ENCODE measurements around the gene PEAK1. TPM values are rescaled to one million over a fixed set of nuclear protein-coding genes. Genes with fewer than 3 reads are reported as not detected.

The PEAK1 gene
- total RNA-seq, 1 donor from 2014 or later = 99.7 TPM

DNA sequence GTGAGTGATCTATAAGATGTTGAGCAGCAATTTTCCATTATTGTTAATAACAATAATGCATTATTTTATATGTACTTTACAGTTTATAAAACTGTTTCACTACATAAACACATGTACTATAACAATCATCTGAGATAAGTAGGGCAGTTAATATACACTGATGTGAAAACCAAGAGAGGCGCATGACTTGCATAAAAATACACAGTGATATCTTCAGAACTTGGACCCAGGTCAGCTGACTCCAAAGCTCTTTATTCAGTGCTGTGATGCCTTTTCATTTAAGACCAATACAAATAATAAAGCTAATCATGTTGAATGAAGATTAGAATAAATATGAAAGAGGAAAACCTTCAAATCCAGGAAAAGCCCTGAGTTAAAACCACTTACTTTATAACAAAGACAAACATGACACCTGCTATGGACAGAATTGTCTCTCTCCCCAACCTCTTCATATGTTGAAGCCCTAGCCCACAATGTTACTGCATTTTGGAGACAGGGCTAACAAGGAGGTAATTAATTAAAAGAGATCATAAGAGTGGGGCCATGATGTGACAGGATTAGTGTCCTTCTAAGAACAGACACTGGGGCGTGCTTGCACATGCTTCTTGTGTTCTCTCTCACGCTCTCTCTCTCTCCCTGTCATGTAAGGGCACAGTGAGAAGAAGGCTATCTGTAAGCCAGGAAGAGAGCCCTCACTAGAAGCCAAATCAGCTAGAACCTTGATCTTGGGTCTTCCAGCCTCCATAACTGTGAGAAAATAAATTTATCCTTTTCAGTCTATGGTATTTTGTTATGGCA lies 293.2 kb downstream of the PEAK1 start:
- no peak for DNase-seq

DNA sequence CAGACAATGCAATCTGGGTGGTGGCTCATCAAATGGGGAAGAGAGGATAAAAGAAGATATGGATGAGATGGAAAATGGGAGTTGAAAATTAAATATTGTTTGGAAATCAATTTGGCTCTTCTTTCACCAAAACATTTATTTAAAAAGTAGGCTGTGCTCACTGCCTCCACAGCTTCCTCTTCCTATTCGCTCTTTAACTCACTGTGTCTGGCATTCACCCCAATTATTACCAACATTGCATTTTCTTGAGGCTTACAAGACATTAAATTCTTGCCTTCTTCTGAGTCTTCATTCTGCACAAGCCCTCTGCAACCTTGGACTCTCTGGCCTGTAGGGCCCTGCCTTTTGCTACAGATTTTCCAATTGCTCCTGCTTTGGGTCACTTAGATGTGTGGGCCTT lies 296.1 kb downstream of the PEAK1 start:
- DNase-seq = no peak

DNA sequence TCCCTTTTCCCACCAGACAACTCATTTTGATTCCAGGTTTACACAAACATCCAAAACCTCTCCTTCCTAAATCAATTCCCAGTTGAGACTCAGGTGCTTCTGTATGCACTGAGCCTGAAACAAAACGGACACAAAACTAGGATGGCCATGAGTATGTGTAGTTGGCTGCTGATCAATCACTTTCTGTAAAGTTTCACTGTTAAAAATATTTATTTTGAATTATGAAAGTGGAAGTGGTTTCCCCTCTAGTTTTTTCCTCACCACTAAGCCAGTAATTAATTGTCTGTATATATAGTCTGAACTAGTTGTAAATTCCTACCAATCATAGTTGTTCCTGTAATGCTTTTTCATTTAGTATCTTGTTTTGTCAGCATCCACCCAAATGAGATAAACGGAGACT lies 297.3 kb downstream of the PEAK1 start:
- DNase-seq = no peak

DNA sequence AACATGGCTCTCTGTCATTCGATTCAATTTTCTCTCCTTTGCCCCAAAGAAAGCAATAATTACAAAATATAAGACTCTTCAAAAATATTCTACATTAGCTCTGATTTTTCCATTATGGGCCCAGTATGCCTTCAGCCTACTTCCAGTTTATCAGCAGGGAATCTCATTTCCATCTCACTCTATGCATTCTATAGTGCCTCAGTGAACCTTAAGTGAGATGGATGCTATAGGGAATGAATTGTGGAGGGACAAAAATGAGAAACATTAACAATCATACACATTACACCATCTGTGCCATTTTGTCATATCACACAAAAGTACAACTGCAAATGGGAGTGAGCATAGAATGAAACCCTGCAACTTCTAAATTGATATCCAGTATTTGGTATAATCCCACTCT lies 298.3 kb downstream of the PEAK1 start:
- no peak for DNase-seq

DNA sequence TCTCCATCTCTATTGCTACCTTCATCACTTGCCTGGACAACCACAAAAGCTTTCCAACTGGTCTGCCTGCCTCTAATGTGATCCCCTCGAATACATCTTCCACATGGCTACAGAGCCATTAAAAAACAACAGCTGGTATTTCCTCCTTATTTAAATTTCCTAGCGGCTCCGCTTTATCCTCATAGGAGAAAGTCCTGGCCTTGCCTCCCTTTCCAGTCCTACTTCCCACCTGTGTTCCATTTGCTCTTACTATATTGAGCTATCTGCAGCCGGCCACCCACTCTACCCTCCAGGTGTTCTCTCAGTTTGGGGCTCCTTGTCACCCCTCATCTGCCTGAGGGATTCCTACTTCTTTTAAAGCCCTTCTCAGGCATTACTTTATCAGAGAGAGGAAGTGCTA lies 299.3 kb downstream of the PEAK1 start:
- no peak for DNase-seq

DNA sequence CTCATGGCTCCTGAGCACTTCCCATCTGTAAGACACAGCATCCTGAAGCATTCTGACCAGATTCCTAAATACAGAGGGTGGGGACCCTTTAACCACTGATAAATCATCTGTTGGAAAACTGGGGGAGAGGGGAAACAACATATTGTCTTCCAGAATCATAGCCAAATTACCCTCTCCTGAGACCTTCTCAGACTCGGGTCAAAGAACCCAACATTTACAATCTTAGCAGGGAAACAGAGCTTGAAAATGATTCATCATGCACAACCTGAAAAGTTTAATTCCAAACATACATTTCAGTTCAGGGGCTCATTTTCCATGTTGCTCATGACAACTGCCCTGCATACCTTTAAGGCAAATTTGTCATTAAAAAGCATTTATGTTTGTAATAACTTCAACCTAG lies 300.5 kb downstream of the PEAK1 start:
- DNase-seq = no peak

DNA sequence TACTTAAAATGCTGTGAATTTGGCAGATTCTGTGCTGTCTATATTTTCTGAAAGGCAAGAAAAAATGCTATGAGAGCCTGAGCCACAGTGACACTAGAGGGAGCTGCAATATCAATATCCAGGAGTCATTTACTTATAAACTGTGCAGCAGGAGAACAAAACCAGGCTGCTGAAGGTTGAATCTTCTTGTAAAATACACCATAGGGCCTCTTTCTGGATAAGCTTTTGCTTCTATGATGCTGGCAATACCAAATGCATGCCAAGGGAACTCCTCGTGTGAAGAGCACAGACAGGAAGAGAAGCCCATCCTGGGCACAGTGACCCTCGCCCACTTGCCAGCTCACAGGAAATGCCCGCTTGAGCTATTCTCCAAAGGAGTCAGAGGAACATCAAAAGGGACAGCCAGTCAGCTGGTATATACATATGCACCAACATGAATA lies 301.0 kb downstream of the PEAK1 start:
- peak; percentile 81 for DNase-seq

DNA sequence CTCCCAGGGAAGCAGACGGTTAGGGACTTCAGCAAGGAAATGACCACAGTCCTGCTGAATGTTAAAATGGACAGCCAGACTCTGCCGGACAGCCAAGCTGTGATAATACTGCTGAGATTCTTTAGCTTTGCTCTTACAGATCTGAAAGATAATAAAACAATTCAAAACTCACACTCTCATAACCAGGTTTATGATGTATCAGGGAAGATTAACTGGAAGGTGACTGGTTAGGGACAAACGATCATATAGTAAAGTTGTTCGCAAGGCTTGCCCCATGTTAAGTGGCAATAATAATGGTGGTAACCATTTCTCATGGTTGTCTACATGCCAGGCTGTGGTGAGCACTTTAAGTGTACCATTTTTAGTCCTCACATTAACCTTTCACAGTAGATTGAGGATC lies 304.7 kb downstream of the PEAK1 start:
- no peak for DNase-seq

DNA sequence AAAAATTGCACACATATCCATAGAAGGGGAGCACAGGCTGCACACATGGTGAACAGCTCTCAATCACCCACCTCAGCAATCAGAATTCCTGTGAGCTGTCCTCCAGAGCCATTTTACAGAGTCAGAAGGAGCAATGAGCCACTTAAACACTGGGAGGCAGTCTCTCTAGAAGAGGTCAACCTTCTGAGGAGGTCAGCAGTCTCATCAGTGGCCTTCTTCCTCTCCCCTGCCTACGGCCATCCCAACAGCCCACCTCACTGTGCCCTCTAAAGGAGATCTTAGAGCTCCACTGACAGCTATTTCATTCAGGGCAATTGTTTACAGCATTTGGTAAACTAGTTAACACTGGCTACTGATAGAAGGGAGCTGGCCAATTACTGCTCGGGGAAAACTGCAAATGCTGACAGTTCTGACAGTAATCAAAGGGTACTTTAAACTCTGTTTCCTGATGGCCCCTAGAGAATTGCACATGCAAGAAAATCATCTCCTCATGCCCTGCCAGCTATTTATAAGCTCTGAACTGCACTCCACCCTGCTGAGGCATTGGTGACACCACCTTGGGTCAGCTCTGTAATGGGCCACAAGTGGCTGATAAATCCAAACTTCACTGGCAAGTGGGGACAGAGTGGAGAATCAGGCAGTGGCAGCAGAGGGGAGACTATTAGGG lies 306.9 kb downstream of the PEAK1 start:
- no peak for DNase-seq

DNA sequence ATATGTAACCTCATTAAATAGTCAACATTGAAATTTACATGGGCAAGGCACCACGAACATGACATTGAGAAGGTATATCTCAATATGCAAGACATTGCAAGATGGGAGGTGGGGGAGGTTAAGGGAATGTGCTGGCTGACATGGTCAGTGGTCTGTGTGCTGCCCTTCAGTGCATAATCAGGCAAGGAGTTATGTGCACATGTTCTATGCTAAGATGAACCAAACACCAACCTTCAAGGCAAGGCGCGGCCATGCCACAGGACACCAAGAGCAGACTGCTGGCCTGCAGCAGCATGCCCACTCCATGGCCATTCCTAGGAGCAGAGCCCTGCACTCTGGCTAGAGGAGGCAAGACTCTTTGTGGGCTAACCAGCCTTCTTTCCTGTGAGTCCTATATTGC lies 308.1 kb downstream of the PEAK1 start:
- no peak for DNase-seq

DNA sequence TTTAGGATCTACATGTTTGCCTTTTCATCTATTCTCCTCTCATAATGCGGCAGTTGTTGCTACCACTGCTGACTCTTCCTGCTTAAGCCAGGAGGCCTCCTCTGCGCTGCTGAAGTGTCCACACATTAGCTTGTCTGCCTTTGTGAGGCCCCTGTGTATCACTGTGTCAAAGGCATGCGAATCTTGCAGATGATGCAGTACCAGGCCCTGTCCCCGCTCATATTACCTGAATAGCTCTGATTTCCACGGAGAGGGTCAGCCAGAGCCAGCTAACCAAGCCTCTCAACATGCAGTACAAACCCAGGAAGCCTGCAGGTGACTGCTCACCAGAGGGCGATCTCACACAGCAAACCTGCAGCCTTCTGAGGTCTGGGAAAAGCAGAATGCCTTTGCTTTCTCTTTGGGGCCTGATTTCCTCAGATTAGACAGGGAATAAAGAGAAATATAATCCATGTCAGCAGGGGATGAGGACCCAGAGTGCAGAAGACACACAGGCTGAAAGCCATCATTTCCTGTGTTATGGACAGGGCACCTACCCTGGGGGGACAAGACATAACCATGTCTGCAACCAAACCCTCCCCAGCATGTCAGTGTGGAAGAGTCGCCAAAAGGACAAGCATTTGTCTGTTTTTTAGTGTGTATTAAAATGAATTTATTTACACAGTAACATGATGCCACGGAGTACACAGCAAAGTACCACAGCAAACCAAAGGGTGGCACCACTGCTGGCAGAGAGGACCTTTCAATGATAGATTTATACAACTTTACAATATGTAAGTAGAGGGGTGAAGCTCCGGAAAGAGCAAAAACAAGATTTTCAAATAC lies 312.2 kb downstream of the PEAK1 start:
- DNase-seq = no peak

DNA sequence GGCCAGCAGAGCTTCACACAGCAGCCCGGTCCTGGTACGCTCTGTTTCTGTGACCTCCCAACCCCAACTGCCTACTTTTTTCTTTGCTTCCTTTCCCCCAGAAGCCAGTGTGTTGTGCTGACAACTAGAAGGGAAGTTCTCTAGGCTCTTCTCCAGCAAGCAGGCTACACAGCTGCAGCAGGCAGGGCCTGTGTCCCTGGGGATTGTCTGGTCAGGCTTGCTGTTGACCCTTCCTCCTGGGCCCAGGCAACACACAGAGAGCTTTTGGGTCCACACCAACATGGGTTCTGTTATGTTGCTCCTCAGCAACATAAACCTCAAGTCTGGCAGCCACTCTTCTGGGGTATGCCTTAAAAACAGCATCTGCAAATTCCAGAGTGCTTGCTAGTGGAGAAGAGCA lies 312.8 kb downstream of the PEAK1 start:
- DNase-seq = no peak

DNA sequence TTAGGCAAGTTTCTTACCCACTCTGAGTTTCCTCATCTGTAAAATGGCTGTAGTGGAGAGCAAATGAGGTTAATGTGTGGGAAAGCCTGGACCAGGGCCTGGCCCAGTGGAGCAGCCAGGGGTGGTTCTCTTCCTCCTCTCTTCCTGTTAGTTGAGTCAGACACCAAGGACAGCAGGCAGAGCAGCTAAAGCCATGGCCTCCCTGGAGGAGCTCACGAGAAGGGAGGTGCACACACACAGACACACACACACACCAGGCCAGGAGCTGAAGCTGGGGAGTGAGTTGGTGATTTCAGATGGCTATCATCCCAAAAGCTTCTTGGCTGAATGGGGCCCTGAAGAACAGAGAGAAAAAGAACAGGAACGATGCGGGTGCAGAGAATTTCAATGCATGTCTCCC lies 315.7 kb downstream of the PEAK1 start:
- no peak for DNase-seq

DNA sequence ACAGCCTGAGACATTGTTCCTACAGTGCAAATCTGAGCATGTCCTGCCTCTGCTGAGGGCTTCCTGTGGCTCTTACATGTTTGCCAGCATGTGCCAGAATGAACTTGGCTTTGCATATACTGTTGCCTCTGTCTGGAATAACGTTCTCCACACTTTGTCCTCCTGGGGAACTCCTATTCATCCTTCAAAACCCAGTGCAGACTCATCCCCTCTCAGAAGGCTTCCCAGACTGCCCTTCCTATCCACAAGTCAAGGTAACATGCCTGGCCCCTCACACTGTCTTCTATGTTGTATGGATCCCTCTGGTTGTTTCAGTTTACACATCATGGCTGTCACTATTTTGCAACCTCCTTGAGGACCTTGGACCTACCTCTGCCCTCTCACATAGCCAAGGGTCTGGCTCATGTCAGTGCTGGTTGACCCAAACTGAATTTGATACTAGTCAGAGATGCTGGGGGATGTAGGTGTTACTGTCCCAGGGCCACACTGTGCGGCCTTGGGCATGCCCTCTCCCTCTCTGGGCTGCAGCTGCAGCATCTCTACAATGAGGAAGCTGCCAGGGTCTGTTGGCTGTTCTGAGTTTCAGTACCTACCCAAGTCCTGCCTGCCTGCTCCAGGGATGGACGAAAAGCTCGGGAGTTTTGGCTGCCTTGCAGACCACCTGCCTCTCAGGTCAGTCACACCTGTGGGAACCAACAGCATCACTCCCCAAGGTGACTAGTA lies 320.0 kb downstream of the PEAK1 start:
- no peak for DNase-seq

DNA sequence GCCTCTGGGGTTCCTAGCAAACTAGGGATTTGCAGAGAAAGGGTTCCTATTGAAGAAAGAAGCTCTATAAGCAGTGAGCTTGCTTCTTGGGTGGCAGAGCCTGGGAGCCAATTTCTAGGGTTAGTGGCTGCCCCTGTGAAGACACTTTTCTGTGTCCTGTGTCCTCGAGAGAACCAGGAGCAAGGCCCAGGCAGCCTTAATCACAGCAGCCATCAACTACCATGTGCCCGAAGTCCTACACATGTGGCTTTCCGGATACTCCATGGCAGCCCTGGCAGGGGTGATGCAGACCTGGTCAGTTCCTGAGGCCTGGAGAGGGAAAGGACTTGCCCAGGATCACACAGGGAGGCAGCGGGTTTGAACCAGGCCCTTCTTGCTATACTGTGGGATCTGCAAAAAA lies 321.3 kb downstream of the PEAK1 start:
- DNase-seq = no peak

DNA sequence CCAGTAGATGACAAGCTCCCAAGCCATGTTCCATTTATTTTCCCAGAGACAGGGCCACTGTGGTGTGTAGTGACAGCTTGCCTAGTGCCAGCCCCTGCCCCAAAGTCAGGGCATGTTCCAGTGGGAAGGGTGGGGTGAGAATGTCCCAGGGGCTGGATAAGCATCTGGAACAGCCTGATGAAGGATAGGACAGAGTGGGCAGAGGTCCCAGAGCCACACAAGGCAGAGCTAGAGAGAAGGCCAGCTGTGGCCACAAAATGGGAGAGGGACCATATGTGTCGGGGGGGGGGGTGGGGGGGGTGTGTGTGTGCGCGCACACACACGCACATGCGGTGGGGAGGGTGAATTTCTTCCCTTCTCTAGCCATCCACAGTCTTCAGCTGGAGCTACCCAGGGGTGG lies 322.0 kb downstream of the PEAK1 start:
- DNase-seq = no peak

DNA sequence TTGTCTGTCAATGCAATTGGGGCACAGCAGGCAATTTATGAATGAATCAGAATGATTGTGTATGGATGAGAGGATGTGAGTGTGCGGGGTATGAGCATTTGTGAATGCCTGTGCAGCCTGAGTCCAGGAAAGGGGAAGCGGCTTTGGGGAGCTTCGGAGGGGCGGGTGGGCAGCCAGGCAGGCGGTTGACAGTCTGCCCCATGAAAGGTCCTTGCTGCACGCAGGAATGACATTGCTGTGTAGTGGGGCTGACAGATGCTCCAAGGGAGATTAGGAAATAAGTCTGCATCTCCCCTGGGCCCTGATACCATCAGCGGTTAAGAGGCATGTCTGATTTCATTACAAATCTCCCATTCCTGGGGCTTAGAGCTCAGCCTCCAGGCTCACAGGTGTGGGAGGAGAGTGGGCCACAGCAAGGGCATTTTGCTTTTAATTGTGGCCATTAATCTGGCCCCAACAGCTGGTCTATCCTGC lies 322.6 kb downstream of the PEAK1 start:
- no peak for DNase-seq

DNA sequence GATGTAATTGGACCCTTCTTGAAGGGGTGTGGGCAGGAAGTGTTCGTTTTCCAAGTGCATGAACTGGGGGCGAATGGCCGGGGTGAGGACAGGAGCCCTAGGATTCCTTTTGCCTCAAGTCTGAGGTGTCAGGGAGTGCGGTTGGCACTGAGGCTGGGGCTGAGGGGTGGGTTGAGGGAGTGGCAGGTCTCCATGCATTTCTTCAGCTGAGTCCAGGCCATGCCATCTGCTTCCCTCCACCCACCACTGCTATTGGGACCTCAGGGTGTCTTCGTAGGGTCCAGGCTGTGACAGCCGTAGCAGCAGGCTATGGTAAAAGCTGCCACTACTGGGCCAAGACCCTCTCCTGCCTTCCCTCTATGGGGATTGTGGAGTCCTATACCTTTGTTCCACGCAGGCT lies 323.4 kb downstream of the PEAK1 start:
- no peak for DNase-seq

DNA sequence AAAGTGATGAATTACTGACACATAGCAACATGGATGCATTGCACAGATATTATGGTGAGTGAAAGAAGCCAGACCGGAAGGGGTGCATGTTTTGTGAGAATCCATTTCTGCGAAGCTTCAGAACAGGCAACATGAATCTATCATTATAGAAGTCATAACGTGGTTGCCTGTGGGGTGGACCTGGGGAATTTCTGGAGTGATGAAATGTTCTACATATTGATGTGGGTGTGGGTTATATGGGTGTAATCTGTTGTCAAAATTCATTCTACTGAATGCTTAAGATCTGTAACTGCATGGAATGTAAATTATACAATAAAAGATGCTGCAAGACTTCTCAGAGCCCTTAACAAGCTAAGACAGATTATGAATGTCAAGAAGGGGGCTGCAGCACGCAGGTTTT lies 323.8 kb downstream of the PEAK1 start:
- no peak for DNase-seq

DNA sequence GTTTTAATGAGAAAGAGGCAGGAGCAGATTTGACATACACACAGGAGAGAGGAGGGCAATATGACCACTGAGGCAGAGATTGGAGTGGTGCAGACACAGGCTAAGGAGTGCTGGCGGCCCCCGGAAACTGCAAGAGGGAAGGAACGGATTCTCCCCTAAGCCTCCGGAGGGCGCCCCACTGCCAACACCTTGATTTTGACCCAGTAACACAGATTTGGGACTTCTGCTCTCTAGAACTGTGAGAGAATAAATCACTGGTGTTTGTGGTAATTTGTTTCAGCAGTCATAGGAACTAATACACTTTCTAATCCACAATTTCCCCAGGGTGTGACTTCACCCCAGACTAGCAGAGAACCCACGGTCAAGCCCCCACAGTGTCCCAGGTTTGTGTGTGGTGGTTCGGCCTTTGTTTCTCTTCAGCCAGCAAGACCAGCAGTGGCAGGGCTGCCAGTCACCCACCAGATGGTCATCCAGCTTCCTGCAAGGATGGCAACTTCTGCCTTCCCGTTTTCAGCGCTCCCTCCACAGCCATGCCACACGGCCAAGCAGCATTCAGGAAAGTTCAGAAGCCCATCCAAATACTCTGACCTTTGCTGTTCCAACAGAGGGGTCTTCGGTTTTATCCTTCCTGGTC lies 325.4 kb downstream of the PEAK1 start:
- DNase-seq = no peak

DNA sequence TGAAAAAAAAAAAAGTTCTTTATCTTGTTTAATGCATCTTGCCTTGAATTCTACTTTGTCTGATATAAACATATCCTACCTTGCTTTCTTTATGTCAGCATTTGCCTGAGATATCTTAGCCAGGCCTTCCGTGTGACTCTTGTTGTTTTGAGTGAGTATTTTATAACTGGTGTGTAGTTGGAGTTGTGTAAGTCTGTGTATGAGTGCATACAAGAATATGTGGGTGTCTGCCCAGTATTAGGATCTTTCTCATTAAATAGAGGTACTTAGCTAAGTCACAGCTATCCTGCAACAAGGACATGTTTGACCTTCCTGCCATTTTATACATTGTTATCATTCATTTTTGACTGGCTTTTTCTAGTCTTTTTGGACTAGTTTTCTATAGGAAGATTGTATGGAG lies 326.5 kb downstream of the PEAK1 start:
- no peak for DNase-seq

DNA sequence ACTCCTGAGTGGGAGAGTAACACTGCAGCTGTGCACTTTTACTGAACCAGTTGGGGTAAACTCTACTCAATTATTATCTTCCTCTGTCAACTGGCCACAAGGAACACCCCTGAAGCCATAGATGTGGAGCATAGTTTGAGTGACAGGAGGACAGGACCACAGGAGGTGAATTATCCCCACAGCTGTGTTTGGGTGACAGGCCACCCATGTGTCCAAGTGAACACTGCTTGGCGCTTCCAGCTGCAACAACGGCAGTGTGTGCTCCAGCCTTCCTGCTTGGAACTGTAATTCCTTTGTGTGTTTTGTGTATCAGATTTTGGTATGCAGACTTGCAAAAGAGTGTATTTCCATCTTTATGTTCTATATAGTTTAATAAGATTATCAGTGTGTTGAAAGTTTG lies 328.8 kb downstream of the PEAK1 start:
- DNase-seq = no peak
